ACC112 (cell line): Measurements from ENCODE around the gene CUEDC1.

Experiments
- H2AFZ ChIP-seq: fragments of 200-600 bp; sonication (generic); one replicate; pipeline ENCODE4 v1.6.0; 2017; ENCODE audit warnings: antibody characterized with exemption, low read length; ENCODE audit not compliant: unreplicated experiment
- H3K27ac ChIP-seq: fragments of 200-600 bp; sonication (generic); 2 replicates; pipeline ENCODE4 v1.5.1; 2014; ENCODE audit warnings: low read depth, mild to moderate bottlenecking, antibody characterized with exemption, low read length, moderate library complexity
- H3K27me3 ChIP-seq: fragments of 200-600 bp; sonication (generic); 2 replicates; pipeline ENCODE4 v1.6.1; 2014; ENCODE audit warnings: mild to moderate bottlenecking, antibody characterized with exemption, low read length, moderate library complexity, mixed read lengths; ENCODE audit not compliant: insufficient read depth
- H3K36me3 ChIP-seq: fragments of 200-600 bp; sonication (generic); 2 replicates; pipeline ENCODE4 v1.6.1; 2016; ENCODE audit warnings: mild to moderate bottlenecking, antibody characterized with exemption, low read length, moderate library complexity, mixed read lengths; ENCODE audit not compliant: insufficient read depth
- H3K4me1 ChIP-seq: fragments of 200-600 bp; sonication (generic); one replicate; pipeline ENCODE4 v1.6.1; 2016; ENCODE audit warnings: low read length, mixed read lengths; ENCODE audit not compliant: insufficient read depth, unreplicated experiment, control insufficient read depth
- H3K4me3 ChIP-seq: fragments of 200-600 bp; sonication (generic); 2 replicates; pipeline ENCODE4 v1.5.1; 2014; ENCODE audit warnings: mild to moderate bottlenecking, low read depth, low read length
- H3K79me2 ChIP-seq: fragments of 200-600 bp; sonication (generic); one replicate; pipeline ENCODE4 v1.6.0; 2016; ENCODE audit warnings: low read length; ENCODE audit not compliant: control insufficient read depth, unreplicated experiment, insufficient read depth

Gene CUEDC1

DNA sequence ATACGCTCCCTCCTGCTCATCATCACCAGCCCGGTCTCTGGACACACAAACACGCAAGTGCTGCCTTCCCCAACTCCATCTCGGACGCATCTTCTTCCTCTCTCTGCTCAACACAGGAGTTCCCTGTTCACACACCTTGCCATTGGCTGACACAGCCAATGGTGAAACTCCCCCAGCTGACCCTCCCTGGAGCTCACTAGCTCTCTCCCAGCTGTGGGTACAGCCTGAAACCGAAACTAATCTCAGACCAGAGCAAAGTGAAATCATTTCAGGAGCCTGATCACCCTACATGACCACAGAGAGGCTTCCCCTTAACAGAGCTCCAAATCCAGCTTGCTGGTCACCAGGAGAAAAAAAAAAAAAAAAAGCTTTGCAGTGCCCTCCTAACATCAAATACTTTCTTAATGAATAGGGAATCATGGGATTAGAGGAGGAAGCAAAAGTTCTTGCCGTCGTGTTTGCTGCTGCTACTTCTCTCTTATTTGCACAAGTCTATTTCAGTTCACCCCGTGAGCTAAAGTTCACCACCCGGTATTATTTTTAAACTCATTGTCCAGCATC lies 8.3 kb downstream of the CUEDC1 start:
- Histone ChIP-seq H3K4me1 (peaks cover 71% of the 10 kb centered on the region), H3K27ac (peak overlapping the region; percentile 95), H3K4me3 (peak overlapping the region; percentile 73), H3K36me3 (no peaks in the 10 kb centered on the region), H3K79me2 (peaks cover 70% of the 10 kb centered on the region), H3K27me3 (no peaks in the 10 kb centered on the region), H2AFZ (no peak overlapping the region)

DNA sequence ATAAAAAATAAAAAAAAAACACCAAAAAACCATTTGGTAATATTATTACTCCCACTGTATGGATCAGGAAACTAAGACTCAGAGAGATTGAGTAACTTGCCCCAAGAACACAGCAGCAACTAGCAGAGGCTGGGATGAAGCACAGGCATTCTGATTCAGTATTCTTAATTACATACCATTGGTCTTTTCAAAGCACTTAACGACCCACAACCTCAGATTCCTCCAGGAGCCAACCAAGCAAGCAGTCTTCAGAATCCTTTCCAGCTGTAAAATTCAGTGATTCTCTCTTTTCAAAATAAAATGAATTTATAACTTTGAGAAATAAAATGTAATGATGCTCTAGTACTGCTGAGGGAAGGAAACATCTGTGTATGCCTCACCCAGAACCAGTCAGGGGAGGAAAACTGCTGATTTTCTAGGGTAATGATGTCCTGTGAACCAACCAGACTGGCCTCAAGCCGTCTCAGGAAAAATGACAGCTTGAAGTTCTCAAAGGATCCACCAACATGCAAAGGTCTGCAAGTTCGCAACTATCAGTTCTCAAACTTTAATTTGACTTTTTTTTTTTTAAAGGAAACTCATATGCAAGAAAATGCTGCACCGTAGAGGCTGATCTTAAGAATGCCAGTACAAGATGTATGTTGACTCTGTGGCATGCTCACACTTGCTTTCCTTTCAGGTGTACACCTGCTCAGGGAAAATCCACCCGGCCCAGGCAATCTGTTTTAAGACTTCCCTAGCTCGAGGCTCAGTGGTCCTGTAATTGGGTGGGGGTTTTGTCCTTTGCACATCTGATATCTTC lies 9.0 kb downstream of the CUEDC1 start:
- peaks cover 71% of the 10 kb centered on the region for H3K4me1 ChIP-seq
- peak overlapping the region; percentile 95 for H3K27ac ChIP-seq
- no peak overlapping the region for H2AFZ ChIP-seq
- no peaks in the 10 kb centered on the region for H3K27me3 ChIP-seq
- no peaks in the 10 kb centered on the region for H3K36me3 ChIP-seq
- H3K4me3 ChIP-seq = peak overlapping the region; percentile 73
- peaks cover 72% of the 10 kb centered on the region for H3K79me2 ChIP-seq

- Histone ChIP-seq H3K36me3 (no peaks in the 10 kb centered on the region), H3K27me3 (no peaks in the 10 kb centered on the region), H3K27ac (no peak overlapping the region), H2AFZ (no peak overlapping the region), H3K4me3 (no peak overlapping the region), H3K4me1 (peaks cover 67% of the 10 kb centered on the region), H3K79me2 (peaks cover 77% of the 10 kb centered on the region)
Measured at GRCh38 chr17:57944908-57945307, 10.3 kb downstream of the CUEDC1 start.

DNA sequence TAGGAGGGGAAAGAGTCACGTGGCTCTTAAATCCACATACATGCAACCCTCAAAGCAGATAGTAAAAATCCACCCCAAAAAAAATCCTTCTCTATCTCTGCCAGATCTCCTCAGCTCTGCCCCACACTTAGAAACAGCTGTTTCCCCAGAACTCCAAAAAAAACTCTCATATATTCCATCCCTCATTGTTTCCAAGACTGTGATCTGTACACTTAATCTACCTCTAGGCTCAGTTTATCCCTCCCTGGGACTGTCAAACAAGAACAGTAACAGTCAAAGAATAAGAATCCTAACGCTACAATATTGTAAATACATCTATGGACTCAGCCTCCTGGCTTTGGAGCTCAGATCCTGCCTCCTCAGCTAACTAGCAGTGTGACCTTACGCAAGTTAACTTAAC lies 11.6 kb downstream of the CUEDC1 start:
- no peak overlapping the region for H3K4me3 ChIP-seq
- H3K36me3 ChIP-seq = no peaks in the 10 kb centered on the region
- H3K27ac ChIP-seq = peak overlapping the region; percentile 38; the same call in 1 of the 2 replicates
- H3K79me2 ChIP-seq = peaks cover 85% of the 10 kb centered on the region
- no peak overlapping the region for H2AFZ ChIP-seq
- peaks cover 55% of the 10 kb centered on the region for H3K4me1 ChIP-seq
- H3K27me3 ChIP-seq = no peaks in the 10 kb centered on the region

GRCh38 chr17:57943140-57943539 lies 12.1 kb downstream of the CUEDC1 start:
- Histone ChIP-seq H3K27ac (peak overlapping the region; percentile 38; the same call in 1 of the 2 replicates), H3K4me3 (no peak overlapping the region), H3K4me1 (peaks cover 52% of the 10 kb centered on the region), H2AFZ (no peak overlapping the region), H3K27me3 (no peaks in the 10 kb centered on the region), H3K79me2 (peaks cover 84% of the 10 kb centered on the region), H3K36me3 (no peaks in the 10 kb centered on the region)

GRCh38 chr17:57941384-57942370 lies 13.5 kb downstream of the CUEDC1 start:
- Histone ChIP-seq H3K79me2 (peaks cover 82% of the 10 kb centered on the region), H3K36me3 (no peaks in the 10 kb centered on the region), H3K4me1 (peaks cover 44% of the 10 kb centered on the region), H3K27ac (no peak overlapping the region), H3K27me3 (no peaks in the 10 kb centered on the region), H3K4me3 (no peak overlapping the region), H2AFZ (no peak overlapping the region)

DNA sequence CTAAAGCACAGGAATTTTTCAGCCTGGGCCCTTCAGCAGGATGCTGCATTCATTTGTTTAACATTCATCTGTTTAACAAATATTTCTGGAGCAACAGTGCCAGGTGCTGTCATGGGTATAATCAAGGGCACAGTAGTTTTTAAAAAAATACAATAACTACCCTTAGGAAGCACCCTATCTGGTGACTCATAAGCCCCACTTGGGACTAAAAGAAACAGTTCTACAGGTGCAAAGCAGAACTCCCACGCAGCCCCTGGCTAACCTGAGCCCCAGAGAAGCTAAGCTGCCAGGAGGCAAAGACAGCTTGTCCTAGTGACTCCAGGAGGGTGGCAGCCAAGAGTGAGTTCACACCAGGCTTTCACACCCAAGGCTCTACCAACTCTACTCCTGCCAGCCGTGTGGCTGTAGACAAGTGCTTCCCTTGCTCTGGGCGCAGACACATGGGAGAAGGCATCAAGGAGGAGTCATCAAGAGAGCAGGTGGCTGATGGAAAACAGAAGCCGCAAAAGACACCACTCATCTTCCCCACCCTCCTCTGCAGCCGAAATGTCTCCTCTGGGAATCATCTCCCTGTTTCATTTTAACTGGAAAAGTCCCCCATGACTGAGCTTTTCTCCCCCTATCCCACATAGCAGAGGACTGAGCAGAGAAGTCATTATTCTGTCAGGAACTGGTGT lies 14.4 kb downstream of the CUEDC1 start:
- Histone ChIP-seq H3K4me3 (no peak overlapping the region), H3K27me3 (no peaks in the 10 kb centered on the region), H3K27ac (no peak overlapping the region), H3K4me1 (peaks cover 45% of the 10 kb centered on the region), H3K36me3 (no peaks in the 10 kb centered on the region), H2AFZ (no peak overlapping the region), H3K79me2 (peaks cover 79% of the 10 kb centered on the region)

DNA sequence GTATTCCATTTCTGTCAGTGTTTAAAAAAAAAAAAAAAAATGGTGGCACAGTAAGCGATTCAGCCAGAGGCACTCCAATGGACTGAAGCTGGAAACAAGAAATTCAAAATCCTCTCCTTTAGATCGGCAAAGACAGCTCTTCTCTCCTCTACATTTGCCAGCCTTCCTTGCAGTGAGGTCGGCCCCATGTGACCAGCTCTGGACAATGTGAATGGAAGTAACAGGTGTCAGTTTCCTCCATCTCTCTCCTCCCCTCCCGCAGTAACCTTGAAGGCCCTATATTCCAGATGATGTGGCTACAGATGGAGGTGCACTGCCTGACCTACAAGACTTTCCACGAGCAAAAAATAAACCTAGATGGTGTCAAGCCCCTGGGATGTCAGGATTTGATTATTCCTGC lies 15.0 kb downstream of the CUEDC1 start:
- H3K79me2 ChIP-seq = peaks cover 78% of the 10 kb centered on the region
- no peaks in the 10 kb centered on the region for H3K27me3 ChIP-seq
- H2AFZ ChIP-seq = no peak overlapping the region
- H3K4me3 ChIP-seq = no peak overlapping the region
- H3K4me1 ChIP-seq = peaks cover 49% of the 10 kb centered on the region
- H3K36me3 ChIP-seq = no peaks in the 10 kb centered on the region
- H3K27ac ChIP-seq = no peak overlapping the region

GRCh38 chr17:57939797-57940196 lies 15.4 kb downstream of the CUEDC1 start:
- H3K36me3 ChIP-seq = no peaks in the 10 kb centered on the region
- H3K79me2 ChIP-seq = peaks cover 74% of the 10 kb centered on the region
- peaks cover 49% of the 10 kb centered on the region for H3K4me1 ChIP-seq
- H3K4me3 ChIP-seq = no peak overlapping the region
- no peak overlapping the region for H2AFZ ChIP-seq
- no peaks in the 10 kb centered on the region for H3K27me3 ChIP-seq
- H3K27ac ChIP-seq = no peak overlapping the region

GRCh38 chr17:57938061-57938502 lies 17.1 kb downstream of the CUEDC1 start:
- Histone ChIP-seq H3K36me3 (no peaks in the 10 kb centered on the region), H3K27me3 (no peaks in the 10 kb centered on the region), H3K4me1 (peaks cover 41% of the 10 kb centered on the region), H3K79me2 (peaks cover 70% of the 10 kb centered on the region), H2AFZ (no peak overlapping the region), H3K27ac (no peak overlapping the region), H3K4me3 (no peak overlapping the region)
